ELR (cell line): Measurements from ENCODE around the gene FGF12.
A peak's percentile ranks its signal among the peaks of the same experiment; 100 is the strongest.

Source experiments
- DNase-seq: peaks from one replicate; pipeline ENCODE4 v3.0.0-alpha.2; 2015; ENCODE audit warnings: low read depth

Gene FGF12

DNA sequence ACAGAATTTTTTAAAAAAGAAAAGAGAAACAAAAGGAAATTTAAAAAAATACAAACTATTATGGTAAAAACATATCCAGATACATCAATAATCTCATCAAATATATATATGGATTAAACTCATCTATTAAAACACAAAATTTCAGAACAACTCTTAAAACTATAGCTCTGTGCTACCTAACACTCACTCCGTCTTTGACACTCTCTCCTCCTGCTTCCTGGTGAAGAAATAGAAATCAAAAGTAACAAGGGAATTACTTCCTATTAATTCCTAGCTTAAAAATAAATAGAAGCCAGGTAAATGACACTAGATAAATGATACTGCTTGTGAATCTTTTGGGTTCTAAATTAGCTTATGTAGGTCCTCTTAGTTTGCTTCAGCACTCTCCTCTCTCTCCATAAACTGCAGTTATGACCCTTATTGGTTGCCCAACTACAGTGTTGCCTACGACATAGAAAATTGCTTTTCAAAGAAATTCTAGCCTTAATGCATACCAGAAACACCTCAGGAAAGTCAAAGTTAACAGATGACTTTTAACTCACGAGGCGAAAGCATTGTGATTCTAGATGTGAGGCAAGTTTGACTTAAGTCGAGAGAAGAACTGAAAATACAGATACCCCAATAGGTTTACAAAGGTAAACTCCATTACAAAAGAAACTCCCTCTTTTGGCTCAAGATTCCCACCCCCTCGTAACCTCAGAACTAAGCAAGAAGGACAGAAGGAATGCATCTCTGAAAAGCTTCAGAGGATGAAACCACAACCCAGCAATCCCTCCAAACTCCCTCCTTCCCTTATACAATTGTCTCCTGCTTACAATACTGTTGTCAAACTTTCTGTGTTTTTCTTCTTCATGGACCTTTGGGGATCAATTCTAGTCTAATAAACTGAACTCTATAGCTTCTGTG is 394.7 kb downstream of the FGF12 start:
- peak; percentile 16 for DNase-seq

DNA sequence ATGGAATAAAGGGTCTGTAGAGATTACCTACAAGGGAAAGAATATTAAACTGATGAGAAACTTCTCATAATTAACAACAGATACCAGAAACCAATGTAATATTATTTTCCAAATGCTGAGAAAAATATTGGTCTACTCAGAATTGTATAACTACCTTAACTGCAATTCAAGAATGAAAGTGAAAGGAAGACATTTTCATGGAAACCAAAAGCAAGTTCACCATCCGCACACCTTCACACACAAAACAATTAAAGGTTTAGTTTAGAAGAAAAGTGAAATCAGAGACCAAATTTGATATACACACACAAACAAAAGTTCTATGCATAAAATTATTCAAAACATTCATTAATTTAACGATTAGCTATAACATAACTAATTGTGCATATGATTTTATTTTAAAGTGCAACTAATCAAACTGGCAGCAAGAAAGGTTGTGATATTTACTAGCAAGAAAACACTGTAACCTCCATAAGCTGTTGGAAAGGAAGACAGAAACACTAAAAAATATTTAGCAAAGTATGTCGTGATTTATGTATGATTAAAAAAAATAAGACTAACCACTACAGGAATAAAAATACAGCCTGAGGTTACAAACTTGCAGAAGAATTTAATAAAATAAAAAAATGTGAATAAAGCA is 395.5 kb downstream of the FGF12 start:
- DNase-seq = peak; percentile 9

DNA sequence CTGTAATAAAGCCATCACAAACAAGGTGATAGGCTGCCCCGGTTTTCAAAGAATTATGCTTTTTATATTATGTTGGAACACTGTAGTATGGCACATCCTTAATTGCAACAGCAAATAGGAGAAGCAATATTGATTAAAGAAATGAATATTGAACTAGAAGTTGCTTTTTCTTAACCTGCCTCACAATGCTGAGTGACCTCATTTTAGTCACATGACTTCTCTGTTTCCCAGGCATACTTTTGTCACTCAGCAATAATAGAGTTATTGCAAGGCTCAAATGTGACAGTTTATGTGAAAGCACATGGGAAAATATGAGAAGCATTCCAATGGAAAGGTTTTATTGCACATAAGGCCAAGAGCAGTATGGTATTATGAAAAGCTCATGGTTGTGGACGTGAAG is 400.7 kb downstream of the FGF12 start:
- DNase-seq = no peak

DNA sequence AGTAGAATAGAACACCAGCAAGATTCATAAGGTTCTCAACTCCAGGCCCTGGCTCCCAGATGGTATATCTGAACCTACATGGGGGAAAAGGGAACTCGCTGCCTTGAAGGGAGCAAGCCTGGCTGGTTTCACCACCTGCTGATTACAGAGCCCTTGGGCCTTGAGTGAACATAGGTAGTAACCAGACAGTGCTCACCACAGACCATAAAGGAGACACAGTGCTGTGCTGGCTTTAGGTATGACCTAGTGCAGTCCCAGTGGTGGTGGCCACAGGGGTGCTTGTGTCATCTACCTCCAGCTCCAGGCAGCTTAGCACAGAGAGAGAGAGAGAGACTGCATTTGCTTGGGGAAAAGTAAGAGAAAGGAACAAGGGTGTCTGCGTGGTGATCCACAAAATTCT is 409.8 kb downstream of the FGF12 start:
- no peak for DNase-seq

DNA sequence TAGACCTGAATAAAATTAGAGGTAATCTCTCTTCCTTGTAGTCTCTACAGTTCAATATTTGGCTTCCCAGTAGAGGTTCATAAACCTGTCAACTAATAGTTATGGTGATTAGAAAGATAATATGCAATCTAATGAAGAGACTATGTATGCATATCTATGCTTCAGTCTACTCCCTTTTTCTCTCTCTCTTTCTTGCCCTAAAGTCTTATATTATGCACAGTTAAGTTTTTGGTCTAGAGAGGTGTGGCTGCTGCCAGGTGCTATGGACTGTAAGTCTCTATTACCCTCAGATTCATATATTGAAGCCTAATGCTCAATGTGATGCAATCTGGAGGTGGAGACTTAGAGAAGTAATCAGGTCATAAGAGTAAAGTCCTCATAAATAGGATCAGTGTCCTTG is 413.7 kb downstream of the FGF12 start:
- DNase-seq = no peak

DNA sequence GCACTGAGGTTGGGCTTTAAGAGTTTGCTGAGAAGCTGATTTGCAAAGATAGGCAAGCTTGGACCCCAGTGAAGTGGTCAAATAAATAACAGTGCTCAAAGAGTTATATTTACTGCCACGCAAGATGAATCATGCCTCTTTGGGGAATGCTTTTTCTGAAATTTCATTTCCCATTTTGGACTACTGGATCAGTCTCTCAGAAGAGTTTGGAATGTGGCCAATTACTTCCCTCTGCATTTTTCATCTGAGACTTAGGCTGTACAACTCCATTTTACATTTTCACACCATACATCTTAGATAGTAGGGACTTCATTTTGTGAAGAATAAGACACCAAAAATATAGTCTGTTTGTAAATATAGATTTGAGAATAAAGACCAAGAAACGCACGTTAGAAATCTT is 419.7 kb downstream of the FGF12 start:
- DNase-seq = peak; percentile 12

DNA sequence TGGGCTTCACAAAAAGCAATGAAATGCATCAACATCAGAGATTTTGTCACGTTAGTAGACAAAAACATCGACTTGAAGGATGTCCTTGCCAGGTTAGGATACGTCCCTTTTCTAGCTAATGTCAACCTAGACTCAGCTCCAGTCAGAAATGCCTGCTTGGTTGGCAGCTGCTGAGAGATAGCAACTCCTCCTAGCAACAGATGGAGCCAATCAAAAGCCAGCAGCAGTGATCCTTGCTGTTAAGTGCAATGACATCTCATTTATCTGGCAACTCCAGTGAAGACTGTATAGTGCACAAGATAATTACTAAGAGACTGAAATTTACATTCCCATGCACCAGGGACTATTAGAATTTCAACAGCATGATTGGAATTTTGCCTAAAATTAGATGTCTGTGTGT is 424.1 kb downstream of the FGF12 start:
- DNase-seq = peak; percentile 7

DNA sequence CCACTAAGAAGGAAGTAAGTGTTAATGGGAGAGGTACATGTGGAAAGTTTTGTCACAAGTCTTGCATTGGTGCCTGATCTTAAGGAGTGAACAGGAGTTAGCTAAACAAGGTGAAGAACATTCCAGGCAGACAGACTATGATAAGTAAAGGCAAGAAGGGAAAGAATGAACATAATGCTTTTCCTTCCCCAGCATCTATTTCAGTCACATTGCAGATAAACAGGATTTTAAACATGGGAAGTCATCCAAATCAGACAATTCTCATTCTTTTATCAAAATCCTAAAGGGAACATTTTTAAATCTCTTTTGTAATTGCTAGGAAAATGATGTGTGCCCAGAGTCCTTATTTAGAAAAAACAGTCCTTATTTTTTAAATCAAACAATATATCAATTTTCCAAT is 424.6 kb downstream of the FGF12 start:
- no peak for DNase-seq

DNA sequence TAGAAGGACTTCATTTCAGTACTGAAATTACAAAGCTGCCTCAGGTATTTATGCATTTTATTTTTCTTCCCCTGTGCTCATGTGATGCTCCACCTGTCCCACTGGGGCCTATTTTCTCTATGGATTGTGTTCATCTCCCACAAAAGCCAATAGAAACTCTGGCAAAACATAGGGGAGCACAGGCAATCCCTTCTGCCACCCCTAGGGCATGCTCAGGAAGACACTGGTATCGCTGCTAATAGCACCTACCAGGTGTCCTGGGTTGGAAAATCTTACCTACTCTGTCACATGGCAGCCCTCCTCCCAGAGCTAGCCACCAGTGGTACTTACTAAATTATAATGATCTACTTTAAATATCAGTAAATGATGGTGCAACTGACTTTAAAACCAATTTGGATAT is 427.4 kb downstream of the FGF12 start:
- DNase-seq = no peak

DNA sequence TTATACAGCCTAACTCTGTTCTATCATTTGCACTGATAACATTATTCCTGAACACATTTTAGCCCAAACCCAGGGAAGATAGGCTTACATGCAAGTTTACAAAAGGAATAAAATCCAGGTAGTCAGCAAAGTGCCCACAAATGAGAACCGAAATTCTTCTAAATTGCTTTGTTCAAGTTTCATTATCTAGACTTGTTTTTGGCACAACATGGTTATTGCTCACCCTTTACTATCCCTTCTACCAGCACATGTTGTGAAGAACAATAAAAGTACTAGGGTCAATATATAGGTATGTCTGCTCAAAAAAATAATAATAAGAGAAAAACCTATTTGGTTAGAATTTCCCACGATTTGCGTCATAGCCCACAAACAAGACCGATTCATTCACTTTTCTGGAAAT is 430.5 kb downstream of the FGF12 start:
- no peak for DNase-seq

DNA sequence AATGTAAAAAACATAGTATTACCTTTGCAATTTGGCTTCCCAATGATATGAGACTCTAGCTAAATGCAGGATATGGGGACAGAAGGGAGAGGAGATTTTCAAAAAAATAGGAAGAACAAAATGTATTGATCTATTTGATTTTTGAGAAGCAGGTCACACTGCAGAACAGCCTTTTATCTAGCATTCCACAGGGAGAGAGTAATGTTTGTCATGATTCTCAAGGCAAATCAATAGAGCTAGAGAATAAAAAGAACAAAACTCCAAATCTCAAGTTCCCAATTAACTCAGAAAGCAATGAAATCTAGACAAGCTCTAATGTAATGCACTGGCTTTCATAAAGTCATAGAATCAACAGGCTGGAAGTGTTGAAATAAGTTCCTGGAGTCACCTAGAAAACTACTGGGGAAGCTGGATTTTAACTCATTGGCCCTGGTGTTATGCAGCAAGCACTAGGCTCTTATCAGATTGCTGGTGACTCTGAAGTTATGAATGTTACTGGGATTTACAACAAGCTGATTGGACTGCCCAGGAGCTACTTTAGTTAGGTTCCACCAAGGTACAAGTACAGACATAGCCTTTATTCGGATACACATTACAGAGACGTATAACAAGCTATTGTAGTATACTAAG is 442.8 kb downstream of the FGF12 start:
- no peak for DNase-seq

DNA sequence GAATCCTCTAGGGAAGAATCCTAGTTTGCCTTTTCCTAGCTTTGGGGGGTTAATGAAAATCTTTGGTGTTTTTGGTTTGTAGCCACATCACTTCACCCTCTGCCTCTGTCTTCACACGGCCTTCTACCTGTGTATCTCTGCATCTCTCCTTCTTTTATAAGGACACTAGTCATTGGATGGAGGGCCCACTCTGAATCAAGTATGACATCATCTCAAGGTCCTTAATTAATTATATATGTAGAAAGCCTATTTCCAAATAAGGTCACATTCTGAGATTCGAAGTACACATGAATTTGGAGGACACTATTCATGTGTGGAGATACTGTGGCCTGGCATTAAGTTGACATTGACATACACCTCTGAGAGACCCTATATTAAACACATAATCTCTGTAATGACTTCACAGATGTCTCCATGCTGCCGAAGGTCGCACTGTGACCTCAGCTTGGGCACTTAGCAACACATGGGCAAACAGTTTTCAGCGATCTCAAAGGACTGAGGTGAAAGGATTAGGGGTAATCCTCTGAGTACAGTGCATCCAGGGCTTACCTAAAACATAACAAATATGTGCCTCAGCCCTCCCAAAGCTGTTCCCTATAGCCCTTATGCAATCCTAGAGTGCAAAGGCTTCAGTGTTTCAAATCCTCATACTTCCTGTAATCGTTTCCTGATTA is 446.0 kb downstream of the FGF12 start:
- DNase-seq = no peak

DNA sequence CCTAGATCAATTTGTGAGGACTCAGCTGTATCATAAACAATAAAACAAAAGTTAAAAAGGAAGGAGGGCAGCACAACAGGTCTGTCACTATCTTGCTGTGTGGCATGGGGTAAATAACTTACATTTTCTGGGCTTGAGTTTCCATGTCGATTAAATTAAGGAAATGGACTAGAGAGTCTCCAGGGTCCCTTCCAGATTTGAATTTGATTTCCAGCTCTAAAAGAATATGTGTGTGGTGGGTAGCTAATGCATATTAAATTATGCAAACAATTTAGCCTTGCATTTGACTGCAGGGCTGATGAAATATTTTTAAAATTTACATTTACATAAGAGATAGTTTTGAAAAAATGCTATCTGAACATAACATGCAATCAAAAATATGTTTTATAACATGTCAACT is 447.7 kb downstream of the FGF12 start:
- no peak for DNase-seq

DNA sequence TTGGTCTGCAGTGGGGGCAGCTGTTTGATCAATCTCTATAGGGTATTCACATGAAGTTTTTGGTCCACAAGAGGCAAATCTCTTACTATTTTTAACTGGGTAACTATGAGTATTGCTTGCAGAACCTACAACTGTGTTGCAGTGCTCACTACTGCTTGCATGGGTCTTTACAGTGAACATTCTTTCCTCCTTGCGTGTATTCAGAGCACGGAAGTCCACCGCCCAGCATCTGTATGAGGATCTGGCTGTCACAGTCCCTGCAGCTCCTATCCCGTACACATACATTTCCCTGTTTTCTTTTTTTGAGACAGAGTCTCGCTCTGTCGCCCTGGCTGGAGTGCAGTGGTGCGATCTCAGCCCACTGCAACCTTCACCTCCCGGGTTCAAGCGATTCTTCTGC is 449.9 kb downstream of the FGF12 start:
- peak; percentile 15 for DNase-seq

DNA sequence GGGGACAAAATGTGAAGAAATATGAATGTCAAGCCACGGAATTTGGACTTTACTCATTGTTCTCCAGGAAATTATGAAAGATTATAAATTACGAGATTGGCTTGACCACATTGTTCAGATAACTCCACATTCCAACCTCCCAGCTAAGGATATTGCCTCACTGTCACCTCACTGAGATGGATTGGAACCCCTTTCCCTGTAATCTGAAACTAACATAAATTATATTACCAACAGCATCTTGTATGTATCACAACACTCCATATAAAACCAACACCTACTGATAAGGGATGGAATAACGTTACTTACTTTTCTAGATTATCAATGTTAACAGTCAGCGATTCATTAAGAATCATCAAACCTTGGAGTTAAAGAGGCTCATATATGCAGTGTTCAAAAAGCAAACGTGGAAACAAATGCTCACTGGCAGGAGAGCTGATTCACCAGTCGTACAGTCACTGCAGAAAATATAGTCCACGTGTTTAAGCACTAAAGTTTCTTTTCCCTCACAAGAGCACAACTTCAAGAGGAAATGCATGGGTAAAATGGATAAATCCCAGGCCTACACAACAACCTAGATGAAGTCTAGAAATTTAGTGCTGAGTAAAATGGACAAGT is 451.5 kb downstream of the FGF12 start:
- DNase-seq = peak; percentile 27

DNA sequence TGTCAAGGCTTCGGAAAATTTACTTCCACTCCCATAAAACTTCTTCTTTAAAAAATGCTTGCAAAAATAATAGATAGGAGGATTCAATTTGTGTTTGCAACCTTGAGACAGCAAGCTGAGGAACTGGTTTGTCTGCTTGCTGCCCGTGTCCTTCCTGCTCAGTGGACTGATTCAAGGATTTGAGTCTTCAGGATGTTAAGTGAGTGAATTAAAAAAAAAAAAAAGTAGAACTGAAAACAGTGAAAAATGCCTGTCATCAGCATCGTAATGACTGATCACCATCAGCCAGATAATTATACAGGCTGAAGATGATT is 453.7 kb downstream of the FGF12 start:
- no peak for DNase-seq

DNA sequence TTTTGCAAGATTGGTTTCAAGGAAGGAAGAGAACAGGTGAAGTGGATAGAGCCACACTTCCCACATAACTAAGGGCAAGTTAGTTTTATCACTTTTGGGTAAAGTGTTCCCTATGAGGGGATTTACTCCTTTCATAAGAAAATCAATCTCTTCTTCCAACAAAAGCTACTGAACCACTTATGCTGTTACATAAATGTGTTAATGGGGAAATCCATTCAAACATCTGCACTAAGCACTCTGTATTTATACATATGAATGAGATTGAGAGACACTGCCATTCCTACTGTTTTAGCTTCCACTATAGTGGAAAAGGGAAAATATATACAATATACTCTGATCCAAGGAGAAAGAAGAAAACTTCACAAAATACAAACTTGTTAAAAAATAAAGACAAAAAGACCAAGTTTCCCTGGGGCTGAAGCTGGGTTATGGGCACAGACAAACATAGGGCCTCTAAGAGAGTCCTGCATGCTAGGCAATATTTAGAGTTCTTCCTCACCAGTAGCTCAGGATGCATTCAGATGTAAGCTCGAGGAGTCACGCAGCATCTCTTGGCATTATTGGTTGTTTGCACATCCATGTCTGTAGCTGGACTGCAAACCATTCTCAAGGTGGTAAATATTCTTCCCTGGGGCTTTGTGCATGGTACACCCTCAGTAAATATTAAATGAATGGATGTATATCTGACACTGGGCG is 454.2 kb downstream of the FGF12 start:
- DNase-seq = no peak

DNA sequence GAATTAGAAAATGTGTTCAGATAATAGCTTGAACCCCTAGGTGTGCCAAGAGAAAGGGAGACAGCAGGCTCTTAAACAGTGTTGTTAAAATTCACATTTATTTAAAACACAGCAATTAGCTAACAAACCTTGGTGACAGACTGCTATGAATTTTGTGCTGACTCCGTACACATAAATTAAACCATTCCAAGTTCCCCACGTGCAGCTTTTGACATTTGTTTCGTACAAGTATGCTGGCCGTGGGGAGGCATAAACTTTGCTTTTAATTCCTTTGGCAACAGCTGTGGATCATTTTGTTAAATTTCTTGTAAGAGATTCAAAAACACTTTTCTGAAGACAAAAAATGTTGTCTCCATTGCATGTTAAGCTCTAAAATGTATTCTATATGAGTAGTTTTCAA is 465.3 kb downstream of the FGF12 start:
- no peak for DNase-seq

DNA sequence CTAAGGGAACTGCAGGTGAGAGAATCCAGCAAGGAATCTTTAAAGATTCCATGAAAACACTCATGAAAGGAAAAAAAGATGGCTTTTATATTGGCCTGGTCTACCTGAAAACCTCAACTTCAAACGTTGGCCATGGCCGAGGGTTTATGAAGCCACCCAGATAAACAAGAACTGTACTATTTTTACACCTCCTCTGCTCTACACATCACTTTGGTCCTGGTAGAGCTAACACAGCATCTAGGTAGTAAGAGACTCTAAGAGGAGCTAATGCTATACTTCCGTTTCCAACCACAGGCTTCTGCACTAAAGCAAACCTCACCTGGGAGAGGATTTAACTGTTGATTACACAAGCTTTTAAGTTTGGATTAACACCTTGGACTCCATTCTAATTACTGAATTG is 466.2 kb downstream of the FGF12 start:
- no peak for DNase-seq

DNA sequence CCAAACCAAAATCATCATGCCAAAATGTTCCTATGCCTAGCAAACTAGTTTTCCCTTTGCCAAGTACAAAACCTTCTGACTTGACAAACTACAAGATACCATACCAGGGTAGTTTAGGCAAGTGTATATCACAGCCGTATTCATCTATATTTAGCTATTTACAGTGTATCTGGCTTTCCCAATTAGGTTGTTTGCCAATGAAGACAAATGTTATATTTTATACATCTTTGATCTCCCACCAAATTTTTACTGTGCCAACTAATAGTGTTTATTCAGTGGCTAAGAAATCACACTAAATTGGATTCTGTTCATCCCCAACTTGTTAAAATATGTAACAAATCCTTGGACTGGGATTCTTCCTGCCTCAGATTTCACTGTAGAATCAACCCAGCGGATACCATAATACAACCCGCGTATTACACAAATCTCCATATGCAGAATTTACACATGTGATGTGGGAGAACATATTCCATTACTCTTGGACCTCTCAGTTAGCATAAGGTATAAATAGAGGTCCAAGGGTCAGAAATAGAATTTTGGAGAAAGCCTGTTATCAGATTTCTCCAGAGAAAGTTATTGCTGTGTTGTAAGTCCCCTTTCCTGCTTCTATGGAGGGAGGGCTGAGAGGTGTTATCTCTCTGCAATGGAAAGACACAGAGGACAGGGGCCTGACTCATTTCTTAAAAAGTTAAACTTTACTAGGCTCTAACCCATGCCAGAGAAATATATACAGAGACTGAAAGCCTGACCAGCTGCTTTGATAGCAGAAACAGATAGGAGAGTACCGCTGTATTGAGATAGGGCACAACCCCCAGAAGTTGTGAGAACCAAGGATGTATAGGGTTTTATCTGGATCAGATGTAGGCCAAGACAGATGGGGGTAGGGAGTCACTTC is 467.0 kb downstream of the FGF12 start:
- DNase-seq = no peak

DNA sequence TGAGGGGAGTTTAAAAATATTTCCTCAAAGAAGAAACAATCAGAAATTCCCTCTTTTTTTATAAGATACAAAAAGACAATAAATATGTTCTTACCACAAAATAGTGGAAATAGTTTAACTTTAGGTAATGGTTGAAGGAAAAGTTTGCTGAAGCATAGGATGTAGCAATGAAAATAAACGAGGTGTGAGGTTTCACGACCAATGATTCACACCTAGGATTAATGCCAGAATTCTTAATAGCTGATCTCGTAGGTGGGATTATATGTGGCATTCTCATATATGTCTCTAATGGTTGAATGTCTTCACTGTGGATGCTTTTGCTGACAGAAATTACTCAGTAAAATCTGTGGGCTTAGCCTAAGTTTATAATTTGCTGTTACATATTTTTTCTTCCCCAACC is 467.7 kb downstream of the FGF12 start:
- no peak for DNase-seq
